ENCODE results near the gene CEP72. TPM values are rescaled to one million over a fixed set of nuclear protein-coding genes. Genes with fewer than 3 reads are reported as not detected.
"Not testable (repeated sequence)": the region's sequence is repeated elsewhere in the genome, so short reads cannot be mapped to it uniquely, and the experiment has no call there.

Gene CEP72
- total RNA-seq, 1 donor from 2014 or later, result 27.2 TPM

GRCh38 chr5:580436-580835 is 31.7 kb upstream of the CEP72 start:
- Mint-ChIP-seq H3K9me3 (peaks cover 6% of the 10 kb centered on the region), H3K27me3 (ENCODE audit: low read depth) (peaks cover 65% of the 10 kb centered on the region), H3K4me3 (no peak overlapping the region), H3K36me3 (ENCODE audit: low read depth) (peaks cover 4% of the 10 kb centered on the region), H3K4me1 (no peaks in the 10 kb centered on the region), H3K27ac (ENCODE audit: unreplicated experiment) (no peak overlapping the region)
- no peak for DNase-seq (ENCODE audit: low read depth, low spot score)
- TF ChIP-seq, protein P1, sequence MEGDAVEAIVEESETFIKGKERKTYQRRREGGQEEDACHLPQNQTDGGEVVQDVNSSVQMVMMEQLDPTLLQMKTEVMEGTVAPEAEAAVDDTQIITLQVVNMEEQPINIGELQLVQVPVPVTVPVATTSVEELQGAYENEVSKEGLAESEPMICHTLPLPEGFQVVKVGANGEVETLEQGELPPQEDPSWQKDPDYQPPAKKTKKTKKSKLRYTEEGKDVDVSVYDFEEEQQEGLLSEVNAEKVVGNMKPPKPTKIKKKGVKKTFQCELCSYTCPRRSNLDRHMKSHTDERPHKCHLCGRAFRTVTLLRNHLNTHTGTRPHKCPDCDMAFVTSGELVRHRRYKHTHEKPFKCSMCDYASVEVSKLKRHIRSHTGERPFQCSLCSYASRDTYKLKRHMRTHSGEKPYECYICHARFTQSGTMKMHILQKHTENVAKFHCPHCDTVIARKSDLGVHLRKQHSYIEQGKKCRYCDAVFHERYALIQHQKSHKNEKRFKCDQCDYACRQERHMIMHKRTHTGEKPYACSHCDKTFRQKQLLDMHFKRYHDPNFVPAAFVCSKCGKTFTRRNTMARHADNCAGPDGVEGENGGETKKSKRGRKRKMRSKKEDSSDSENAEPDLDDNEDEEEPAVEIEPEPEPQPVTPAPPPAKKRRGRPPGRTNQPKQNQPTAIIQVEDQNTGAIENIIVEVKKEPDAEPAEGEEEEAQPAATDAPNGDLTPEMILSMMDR (conservative IDR thresholded peaks at IDR 0.05), result no peak

DNA sequence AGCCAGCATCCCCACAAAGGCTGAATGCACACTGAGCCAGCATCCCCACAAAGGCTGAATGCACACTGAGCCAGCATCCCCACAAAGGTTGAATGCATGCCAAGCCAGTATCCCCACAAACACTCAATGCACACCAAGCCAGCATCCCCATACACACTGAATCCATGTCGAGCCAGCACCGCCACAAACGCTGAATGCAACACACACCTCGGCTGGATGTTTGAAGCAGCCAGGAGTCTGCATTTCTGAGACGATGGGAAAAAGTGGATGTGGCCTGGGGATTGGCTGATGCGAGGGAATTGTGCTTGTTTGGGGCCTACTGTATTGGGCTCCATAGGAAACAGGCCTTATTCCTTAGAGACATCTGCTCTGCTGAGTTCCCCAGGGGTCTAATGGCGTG is 30.9 kb upstream of the CEP72 start:
- peaks cover 3% of the 10 kb centered on the region for H3K9me3 Mint-ChIP-seq
- TF ChIP-seq, protein P1 (conservative IDR thresholded peaks at IDR 0.05), result no peak
- peaks cover 3% of the 10 kb centered on the region for H3K4me1 Mint-ChIP-seq
- no peak overlapping the region for H3K27ac Mint-ChIP-seq (ENCODE audit: unreplicated experiment)
- H3K36me3 Mint-ChIP-seq (ENCODE audit: low read depth), result no peaks in the 10 kb centered on the region
- no peak overlapping the region for H3K4me3 Mint-ChIP-seq
- DNase-seq (ENCODE audit: low read depth, low spot score), result no peak
- H3K27me3 Mint-ChIP-seq (ENCODE audit: low read depth), result peaks cover 66% of the 10 kb centered on the region

DNA sequence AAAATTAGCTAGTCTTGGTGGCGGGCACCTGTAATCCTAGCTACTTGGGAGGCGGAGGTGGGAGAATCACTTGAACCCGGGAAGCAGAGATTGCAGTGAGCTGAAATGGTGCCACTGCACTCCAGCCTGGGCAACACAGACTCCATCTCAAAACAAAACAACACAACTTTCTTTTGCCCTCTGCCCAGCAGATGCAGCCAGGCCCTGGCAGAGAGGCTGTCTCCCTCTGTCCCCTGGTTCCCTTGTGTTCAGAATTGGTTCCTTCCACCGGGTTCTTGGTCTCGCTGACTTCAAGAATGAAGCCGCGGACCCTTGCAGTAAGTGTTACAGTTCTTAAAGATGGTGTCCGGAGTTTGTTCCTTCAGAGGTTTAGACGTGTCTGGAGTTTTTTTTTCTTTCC is 30.2 kb upstream of the CEP72 start:
- peaks cover 67% of the 10 kb centered on the region for H3K27me3 Mint-ChIP-seq (ENCODE audit: low read depth)
- TF ChIP-seq, protein P1 (conservative IDR thresholded peaks at IDR 0.05), result no peak
- H3K27ac Mint-ChIP-seq (ENCODE audit: unreplicated experiment), result no peak overlapping the region
- DNase-seq (ENCODE audit: low read depth, low spot score), result no peak
- peaks cover 3% of the 10 kb centered on the region for H3K4me1 Mint-ChIP-seq
- no peaks in the 10 kb centered on the region for H3K36me3 Mint-ChIP-seq (ENCODE audit: low read depth)
- H3K9me3 Mint-ChIP-seq, result no peaks in the 10 kb centered on the region
- no peak overlapping the region for H3K4me3 Mint-ChIP-seq

DNA sequence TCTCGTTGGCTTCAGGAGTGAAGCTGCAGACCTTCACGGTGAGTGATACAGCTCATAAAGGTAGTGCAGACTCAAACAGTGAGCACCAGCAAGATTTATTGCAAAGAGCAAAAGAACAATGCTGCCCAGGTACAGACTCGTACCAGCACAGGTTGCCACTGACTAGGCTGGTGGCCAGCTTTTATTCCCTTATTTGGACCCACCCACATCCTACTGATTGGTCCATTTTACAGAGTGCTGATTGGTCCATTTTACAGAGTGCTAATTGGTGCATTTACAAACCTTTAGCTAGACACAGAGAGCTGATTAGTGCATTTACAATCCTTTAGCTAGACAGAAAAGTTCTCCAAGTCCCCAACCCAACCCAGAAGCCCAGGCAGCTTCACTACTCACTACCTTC is 29.7 kb upstream of the CEP72 start:
- not testable (repeated sequence) for H3K9me3 Mint-ChIP-seq; H3K27ac Mint-ChIP-seq (ENCODE audit: unreplicated experiment); H3K4me1 Mint-ChIP-seq; H3K36me3 Mint-ChIP-seq (ENCODE audit: low read depth); H3K4me3 Mint-ChIP-seq; DNase-seq (ENCODE audit: low read depth, low spot score)
- H3K27me3 Mint-ChIP-seq (ENCODE audit: low read depth), result peaks cover 65% of the 10 kb centered on the region

- Mint-ChIP-seq H3K4me1 (peaks cover 3% of the 10 kb centered on the region), H3K9me3 (no peaks in the 10 kb centered on the region), H3K27me3 (ENCODE audit: low read depth) (peaks cover 66% of the 10 kb centered on the region), H3K36me3 (ENCODE audit: low read depth) (no peaks in the 10 kb centered on the region), H3K27ac (ENCODE audit: unreplicated experiment) (no peak overlapping the region), H3K4me3 (no peak overlapping the region)
- TF ChIP-seq, protein P1 (conservative IDR thresholded peaks at IDR 0.05), result no peak
- no peak for DNase-seq (ENCODE audit: low read depth, low spot score)
These were observed 29.1 kb upstream of the CEP72 start for GRCh38 chr5:582936-583635.

GRCh38 chr5:583645-584044 is 28.5 kb upstream of the CEP72 start:
- Mint-ChIP-seq H3K27ac (ENCODE audit: unreplicated experiment) (no peak overlapping the region), H3K36me3 (ENCODE audit: low read depth) (no peaks in the 10 kb centered on the region), H3K27me3 (ENCODE audit: low read depth) (peaks cover 67% of the 10 kb centered on the region), H3K4me1 (peaks cover 3% of the 10 kb centered on the region), H3K9me3 (no peaks in the 10 kb centered on the region), H3K4me3 (no peak overlapping the region)
- DNase-seq (ENCODE audit: low read depth, low spot score), result no peak
- TF ChIP-seq, protein P1 (conservative IDR thresholded peaks at IDR 0.05), result no peak
